Measurements from ENCODE around the gene ACAT2.

GRCh38 chr6:159754959-159755914 is 6.6 kb upstream of the ACAT2 start:
- TF ChIP-seq ZNF274 (IDR thresholded peaks at IDR 0.05; ENCODE audit: low read depth, low read length) (no peak), SUZ12 (IDR thresholded peaks at IDR 0.05; ENCODE audit: extremely low read depth, insufficient read depth, insufficient read length) (no peak)
